NB4 (cell line): ENCODE measurements around the gene SLIT1.

Experiments
- CTCF ChIP-seq: IDR thresholded peaks from one replicate; pipeline ENCODE4 v1.5.1; 2012; ENCODE audit warnings: low read depth, low read length
- MYC ChIP-seq: IDR thresholded peaks from 2 replicates; pipeline ENCODE4 v1.6.1; 2011; ENCODE audit warnings: low read depth, low read length
- POLR2A ChIP-seq: IDR thresholded peaks from 2 replicates; pipeline ENCODE4 v1.6.1; 2011; ENCODE audit warnings: mild to moderate bottlenecking; ENCODE audit not compliant: insufficient read length; ENCODE audit errors: extremely low read depth

DNA sequence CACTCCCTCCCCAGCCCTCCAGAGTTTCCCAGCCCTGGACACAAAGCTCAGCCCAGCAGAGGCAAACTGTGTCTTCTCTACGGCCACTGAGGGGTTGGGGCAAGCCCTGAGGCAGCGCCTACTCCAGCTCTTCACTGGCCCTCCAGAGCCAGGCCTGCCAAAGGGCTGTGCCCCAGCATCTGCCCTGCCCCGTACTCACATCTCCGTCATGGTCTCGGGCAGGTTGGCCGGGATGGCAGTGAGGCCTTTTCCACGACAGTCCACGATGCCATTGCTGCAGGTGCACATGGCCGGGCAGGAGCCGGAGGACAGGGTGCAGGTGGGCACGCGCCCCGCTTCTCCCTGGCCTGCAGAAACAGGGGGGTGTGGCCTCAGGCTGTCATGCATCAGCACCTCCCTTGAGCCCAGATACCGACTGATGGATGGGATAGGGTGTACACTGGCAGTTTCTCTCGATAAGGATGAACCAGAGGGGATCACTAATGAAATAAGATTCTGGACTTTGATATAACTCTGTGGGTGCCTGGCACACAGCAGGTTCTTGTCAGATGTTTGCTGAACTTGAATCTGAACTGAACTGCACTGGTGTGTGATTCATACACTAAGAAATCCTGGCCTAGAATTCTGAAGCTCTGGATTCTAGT is 125.2 kb downstream of the SLIT1 start:
- TF ChIP-seq CTCF: no peak
- TF ChIP-seq POLR2A: no peak
- TF ChIP-seq MYC: no peak
